Stimulated activated naive B cell treated with anti-CD40 and anti-IgM and Interleukin-4, amounts not matched to agents 10 μg/mL and 1 μg/mL and 100 μg/mL, for 72 hours (primary cell): ENCODE results near the gene IFNGR2.
A peak's percentile ranks its signal among the peaks of the same experiment; 100 is the strongest.
"Not testable (repeated sequence)": the region's sequence is repeated elsewhere in the genome, so short reads cannot be mapped to it uniquely, and the experiment has no call there.

Source experiments
- ATAC-seq, 2 donors: fragments of 150-1000 bp; cut with Tn5 transposase; replicated peaks; 2 replicates each; pipeline ENCODE4 v1.10.0; 2021; ENCODE audit warnings: moderate library complexity in 1 of 2
- DNase-seq: peaks from one replicate; pipeline ENCODE4 v3.0.0; 2021
- H3K27ac Mint-ChIP-seq: one replicate; pipeline ENCODE4 v1.8.0; 2022; ENCODE audit warnings: mild to moderate bottlenecking, mixed read lengths
- H3K27me3 Mint-ChIP-seq, 2 donors: one replicate each; pipeline ENCODE4 v1.8.0; 2022; ENCODE audit warnings: mixed read lengths in 2 of 2
- H3K36me3 Mint-ChIP-seq, 2 donors: one replicate each; pipeline ENCODE4 v1.8.0; 2022; ENCODE audit warnings: mixed read lengths in 2 of 2, mild to moderate bottlenecking in 1 of 2
- H3K4me1 Mint-ChIP-seq, 2 donors: one replicate each; pipeline ENCODE4 v1.8.0; 2022; ENCODE audit warnings: mixed read lengths in 2 of 2, mild to moderate bottlenecking in 1 of 2
- H3K4me3 Mint-ChIP-seq, 2 donors: one replicate each; pipeline ENCODE4 v1.8.0; 2022; ENCODE audit warnings: mild to moderate bottlenecking in 2 of 2, mixed read lengths in 2 of 2, moderate library complexity in 1 of 2
- H3K9me3 Mint-ChIP-seq, 2 donors: one replicate each; pipeline ENCODE4 v1.8.0; 2022; ENCODE audit warnings: mixed read lengths in 2 of 2, mild to moderate bottlenecking in 1 of 2

IFNGR2 gene

GRCh38 chr21:33403128-33403785, at the start of gene IFNGR2:
TSS of gene IFNGR2 (plus strand) at chr21:33403413. CDS start at chr21:33403544, 131 bp downstream.
- Mint-ChIP-seq H3K27ac (peak within 1 kb of the TSS; percentile 99), H3K36me3 (peaks cover 20 to 30% of the 10 kb centered on the region in 2 donors), H3K4me3 (peak within 1 kb of the TSS; percentile 99 to 100), H3K4me1 (peaks cover 44 to 78% of the 10 kb centered on the region in 2 donors), H3K9me3 (peaks cover 2 to 4% of the 10 kb centered on the region in 2 donors), H3K27me3 (no peaks in the 10 kb centered on the region)
- ATAC-seq (peak; percentile 37 to 51), DNase-seq (peak; percentile 34)

- no peaks in the 10 kb centered on the region for H3K9me3 Mint-ChIP-seq
- H3K27me3 Mint-ChIP-seq: no peaks in the 10 kb centered on the region
- peak overlapping the region in 1 of 2 donors; percentile 19 for H3K4me3 Mint-ChIP-seq
- ATAC-seq (no peak), DNase-seq (no peak)
- H3K36me3 Mint-ChIP-seq: peaks cover 18 to 29% of the 10 kb centered on the region in 2 donors
- H3K27ac Mint-ChIP-seq: peak overlapping the region; percentile 71
- H3K4me1 Mint-ChIP-seq: peaks cover 13 to 25% of the 10 kb centered on the region in 2 donors
These were observed 47.9 kb upstream of the IFNGR2 start for GRCh38 chr21:33355355-33355754.

- H3K9me3 Mint-ChIP-seq: no peaks in the 10 kb centered on the region
- no peak overlapping the region for H3K4me3 Mint-ChIP-seq
- ATAC-seq (no peak), DNase-seq (no peak)
- no peak overlapping the region for H3K27ac Mint-ChIP-seq
- H3K27me3 Mint-ChIP-seq: no peaks in the 10 kb centered on the region
- peaks cover 18 to 29% of the 10 kb centered on the region in 2 donors for H3K36me3 Mint-ChIP-seq
- peaks cover 15 to 25% of the 10 kb centered on the region in 2 donors for H3K4me1 Mint-ChIP-seq
These were observed 47.2 kb upstream of the IFNGR2 start for GRCh38 chr21:33355996-33356395.

DNA sequence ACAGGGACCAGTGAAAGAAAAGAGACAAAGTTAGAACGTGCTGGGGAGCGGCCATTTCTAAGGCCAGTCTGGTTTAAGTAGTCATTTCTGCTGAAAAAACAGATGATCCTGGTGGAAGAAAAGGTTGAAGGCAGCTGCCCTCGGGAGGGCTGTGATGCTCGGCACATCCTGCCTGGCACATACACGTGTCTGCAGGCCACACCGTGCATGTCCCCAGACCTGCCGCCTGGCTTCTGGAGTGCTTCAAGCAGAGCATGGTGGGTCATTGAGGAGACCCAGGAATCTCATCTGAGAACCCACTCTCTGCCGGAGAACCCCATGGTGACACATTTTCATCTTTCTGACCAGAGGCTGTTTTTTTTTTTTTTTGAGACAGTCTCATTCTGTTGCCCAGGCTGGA, 46.0 kb upstream of the IFNGR2 start:
- H3K36me3 Mint-ChIP-seq: peaks cover 16 to 29% of the 10 kb centered on the region in 2 donors

DNA sequence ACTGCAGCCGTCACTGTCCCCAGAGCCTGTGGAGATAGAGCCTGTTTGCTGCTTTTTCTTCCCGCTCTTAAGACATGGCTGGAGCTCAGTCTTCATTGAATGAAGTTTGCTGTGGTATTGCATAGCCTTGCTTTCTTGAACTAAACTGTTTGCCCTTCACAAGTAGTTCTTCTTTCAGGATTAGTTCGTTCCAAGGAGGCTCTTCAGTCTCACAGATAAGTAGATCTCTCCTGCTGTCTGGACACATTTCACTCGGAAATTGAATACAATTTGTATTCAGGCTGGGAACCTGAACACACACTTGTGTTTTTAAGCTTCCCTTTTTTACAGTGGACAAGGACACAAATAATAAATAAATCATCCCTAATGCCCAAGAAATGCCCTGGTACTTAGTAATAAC, 43.8 kb upstream of the IFNGR2 start:
- no peak for ATAC-seq
- no peaks in the 10 kb centered on the region for H3K9me3 Mint-ChIP-seq
- H3K36me3 Mint-ChIP-seq: peaks cover 11 to 25% of the 10 kb centered on the region in 2 donors
- H3K4me3 Mint-ChIP-seq: no peak overlapping the region
- peaks cover 31 to 46% of the 10 kb centered on the region in 2 donors for H3K4me1 Mint-ChIP-seq
- peak overlapping the region; percentile 57 for H3K27ac Mint-ChIP-seq
- DNase-seq: no peak
- H3K27me3 Mint-ChIP-seq: no peaks in the 10 kb centered on the region

More for the DNA sequence above, 46.0 kb upstream of the IFNGR2 start:
- Mint-ChIP-seq H3K4me1 (peaks cover 21 to 36% of the 10 kb centered on the region in 2 donors), H3K27ac (no peak overlapping the region), H3K9me3 (no peaks in the 10 kb centered on the region), H3K27me3 (no peaks in the 10 kb centered on the region), H3K4me3 (no peak overlapping the region)
- DNase-seq (no peak), ATAC-seq (no peak)

GRCh38 chr21:33360281-33360680, 42.9 kb upstream of the IFNGR2 start:
- DNase-seq (no peak), ATAC-seq (no peak)
- Mint-ChIP-seq H3K9me3 (no peaks in the 10 kb centered on the region), H3K36me3 (peaks cover 8 to 20% of the 10 kb centered on the region in 2 donors), H3K27ac (peak overlapping the region; percentile 42), H3K27me3 (no peaks in the 10 kb centered on the region), H3K4me1 (peaks cover 30 to 42% of the 10 kb centered on the region in 2 donors), H3K4me3 (no peak overlapping the region)

DNA sequence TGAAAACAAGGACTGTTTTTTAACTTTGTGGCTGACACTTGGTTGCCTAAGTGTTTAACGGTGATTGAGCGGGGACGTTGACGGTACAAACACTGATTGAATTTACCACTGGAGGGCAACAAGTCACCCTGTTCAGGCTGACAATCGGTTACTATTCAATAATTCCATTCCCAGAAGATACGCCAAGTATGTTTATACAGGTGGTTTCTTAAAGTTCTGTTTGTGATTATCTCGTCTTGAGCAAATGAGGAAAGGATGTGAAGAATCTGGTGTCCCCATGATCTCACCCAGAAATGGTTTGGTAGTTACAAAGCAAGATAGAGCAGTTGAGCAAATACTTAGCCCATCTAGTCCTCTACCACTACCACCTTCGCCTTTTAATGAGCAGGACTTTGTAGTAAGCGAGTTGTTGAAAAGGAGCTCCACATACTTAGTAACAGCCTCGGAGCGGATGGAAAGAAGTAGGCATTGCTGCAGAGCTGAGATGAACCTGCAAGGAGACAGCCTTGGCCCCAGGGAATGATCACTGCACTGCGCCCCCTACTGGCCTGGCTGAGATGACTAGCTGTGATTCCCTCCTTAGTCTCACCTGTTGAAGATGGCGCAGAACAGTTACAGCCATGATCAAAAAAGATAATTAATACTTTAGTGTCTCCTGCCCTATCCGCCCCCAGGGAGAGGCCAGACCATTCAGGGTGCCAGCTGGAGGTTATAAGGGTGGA, 42.2 kb upstream of the IFNGR2 start:
- Mint-ChIP-seq H3K27ac (peak overlapping the region; percentile 86), H3K9me3 (peaks cover 0 to 1% of the 10 kb centered on the region in 2 donors), H3K27me3 (no peaks in the 10 kb centered on the region), H3K4me1 (peaks cover 30 to 39% of the 10 kb centered on the region in 2 donors), H3K36me3 (peaks cover 4 to 16% of the 10 kb centered on the region in 2 donors), H3K4me3 (peak overlapping the region; percentile 75)
- ATAC-seq (peak; percentile 76 to 81), DNase-seq (peak; percentile 75)

DNA sequence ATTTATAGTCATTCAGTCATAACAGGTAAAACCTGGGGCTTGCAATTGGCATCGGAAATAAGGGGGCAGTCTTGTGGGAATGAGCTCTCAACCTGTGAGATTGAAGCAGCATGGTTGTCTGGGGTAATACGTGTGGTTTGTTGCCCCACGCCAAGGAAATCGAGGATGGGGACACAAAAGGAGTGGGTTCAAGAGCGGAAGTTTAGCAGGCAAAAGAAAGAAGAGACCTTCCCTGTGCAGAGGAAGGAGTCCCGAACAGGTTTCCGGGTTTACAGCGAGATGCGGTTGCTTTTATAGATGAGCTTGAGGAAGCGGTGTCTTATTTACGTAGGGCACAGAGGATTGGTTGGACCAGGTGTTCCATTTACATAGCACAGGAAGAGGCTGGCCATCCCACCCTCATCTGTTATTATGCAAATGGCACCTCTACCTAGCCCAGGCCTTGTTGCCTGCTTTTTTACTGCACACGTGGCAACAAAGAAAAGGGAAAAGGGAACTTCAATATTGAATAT, 41.1 kb upstream of the IFNGR2 start:
- peak; percentile 36 for DNase-seq
- H3K36me3 Mint-ChIP-seq: peaks cover 4 to 16% of the 10 kb centered on the region in 2 donors
- peaks cover 30 to 45% of the 10 kb centered on the region in 2 donors for H3K4me1 Mint-ChIP-seq
- H3K4me3 Mint-ChIP-seq: peak overlapping the region; percentile 75
- no peaks in the 10 kb centered on the region for H3K27me3 Mint-ChIP-seq
- H3K9me3 Mint-ChIP-seq: peaks cover 6 to 8% of the 10 kb centered on the region in 2 donors
- ATAC-seq: peak; percentile 64 to 69
- H3K27ac Mint-ChIP-seq: peak overlapping the region; percentile 85

DNA sequence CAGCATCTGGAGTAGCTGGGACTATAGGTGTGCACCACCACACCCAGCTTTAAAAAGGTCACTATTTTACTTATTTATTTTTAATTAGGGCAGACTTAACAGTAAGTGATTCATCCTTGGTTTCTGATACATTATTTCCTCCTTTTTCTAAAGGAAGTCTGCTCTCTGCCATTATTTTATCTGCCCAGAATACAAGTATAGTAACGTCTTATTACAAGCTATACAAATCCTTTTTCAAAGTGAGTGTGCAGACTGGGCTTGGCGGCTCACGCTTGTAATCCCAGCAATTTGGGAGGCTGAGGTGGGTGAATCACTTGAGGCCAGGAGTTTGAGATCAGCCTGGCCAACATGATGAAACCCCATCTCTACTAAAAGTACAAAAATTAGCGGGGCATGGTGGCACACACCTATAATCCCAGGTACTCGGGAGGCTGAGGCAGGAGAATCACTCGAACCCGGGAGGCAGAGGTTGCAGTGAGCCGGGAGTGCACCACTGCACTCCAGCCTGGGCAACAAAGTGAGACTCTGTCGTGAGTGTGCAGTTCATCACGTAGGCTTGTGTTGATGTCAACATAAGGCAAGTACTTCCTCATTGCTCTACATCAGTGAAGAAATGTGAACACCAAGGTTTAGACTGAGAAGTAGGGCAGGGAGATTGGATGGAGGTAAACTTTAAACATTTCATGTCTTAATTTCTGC, 39.2 kb upstream of the IFNGR2 start:
- peak; percentile 33 for ATAC-seq
- Mint-ChIP-seq H3K9me3 (peaks cover 17 to 18% of the 10 kb centered on the region in 2 donors), H3K27ac (peak overlapping the region; percentile 81), H3K36me3 (peaks cover 11 to 28% of the 10 kb centered on the region in 2 donors), H3K4me1 (peaks cover 38 to 56% of the 10 kb centered on the region in 2 donors)
- H3K27me3 Mint-ChIP-seq, DNase-seq, H3K4me3 Mint-ChIP-seq: not testable (repeated sequence)

GRCh38 chr21:33364830-33365229, 38.4 kb upstream of the IFNGR2 start:
- no peak overlapping the region for H3K27ac Mint-ChIP-seq
- H3K4me1 Mint-ChIP-seq: peaks cover 36 to 54% of the 10 kb centered on the region in 2 donors
- no peak overlapping the region for H3K4me3 Mint-ChIP-seq
- H3K9me3 Mint-ChIP-seq: peaks cover 20% of the 10 kb centered on the region in 2 donors
- ATAC-seq (no peak), DNase-seq (no peak)
- H3K36me3 Mint-ChIP-seq: peaks cover 14 to 31% of the 10 kb centered on the region in 2 donors
- H3K27me3 Mint-ChIP-seq: no peaks in the 10 kb centered on the region

DNA sequence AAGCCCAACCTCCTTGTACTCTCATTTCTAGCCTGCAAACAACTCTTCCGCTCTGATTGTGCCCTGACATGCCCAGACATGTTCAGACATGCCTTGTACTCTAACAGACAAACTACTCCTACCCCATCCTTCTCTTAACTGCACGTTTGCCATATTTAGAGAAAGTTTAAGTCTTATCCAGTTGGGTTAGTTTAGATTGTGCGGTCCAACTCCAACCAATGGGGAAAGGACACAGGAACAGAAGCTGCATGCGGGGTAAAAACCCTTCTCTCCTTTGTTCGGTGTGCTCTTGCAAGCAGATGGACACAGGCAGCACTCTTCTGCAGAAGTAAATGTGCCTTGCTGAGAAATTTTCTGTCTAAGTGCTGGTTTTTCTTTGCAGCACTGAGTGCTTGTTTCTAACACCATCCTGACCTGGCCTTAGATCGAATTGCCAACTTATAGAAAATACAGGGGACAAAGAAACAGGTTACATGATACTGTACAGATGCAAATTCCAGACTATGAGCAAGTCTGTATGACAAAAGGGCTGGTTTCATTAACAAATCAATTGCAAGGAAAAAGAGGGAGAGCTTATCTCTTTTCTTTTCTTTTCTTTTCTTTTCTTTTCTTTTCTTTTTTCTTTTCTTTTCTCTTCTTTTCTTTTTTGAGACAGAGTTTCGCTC, 35.8 kb upstream of the IFNGR2 start:
- no peak for ATAC-seq
- Mint-ChIP-seq H3K36me3 (peaks cover 17 to 32% of the 10 kb centered on the region in 2 donors), H3K9me3 (peaks cover 22 to 27% of the 10 kb centered on the region in 2 donors), H3K27ac (peak overlapping the region; percentile 88), H3K4me3 (peak overlapping the region in 1 of 2 donors; percentile 23), H3K27me3 (no peaks in the 10 kb centered on the region), H3K4me1 (peaks cover 30 to 58% of the 10 kb centered on the region in 2 donors)
- no peak for DNase-seq

GRCh38 chr21:33368124-33368523, 35.1 kb upstream of the IFNGR2 start:
- DNase-seq (peak; percentile 35), ATAC-seq (peak; percentile 84 to 90)
- H3K4me1 Mint-ChIP-seq: peaks cover 30 to 61% of the 10 kb centered on the region in 2 donors
- peak overlapping the region; percentile 88 for H3K27ac Mint-ChIP-seq
- H3K36me3 Mint-ChIP-seq: peaks cover 17 to 32% of the 10 kb centered on the region in 2 donors
- H3K27me3 Mint-ChIP-seq: no peaks in the 10 kb centered on the region
- H3K9me3 Mint-ChIP-seq: peaks cover 22 to 27% of the 10 kb centered on the region in 2 donors
- H3K4me3 Mint-ChIP-seq: peak overlapping the region; percentile 19 to 23

DNA sequence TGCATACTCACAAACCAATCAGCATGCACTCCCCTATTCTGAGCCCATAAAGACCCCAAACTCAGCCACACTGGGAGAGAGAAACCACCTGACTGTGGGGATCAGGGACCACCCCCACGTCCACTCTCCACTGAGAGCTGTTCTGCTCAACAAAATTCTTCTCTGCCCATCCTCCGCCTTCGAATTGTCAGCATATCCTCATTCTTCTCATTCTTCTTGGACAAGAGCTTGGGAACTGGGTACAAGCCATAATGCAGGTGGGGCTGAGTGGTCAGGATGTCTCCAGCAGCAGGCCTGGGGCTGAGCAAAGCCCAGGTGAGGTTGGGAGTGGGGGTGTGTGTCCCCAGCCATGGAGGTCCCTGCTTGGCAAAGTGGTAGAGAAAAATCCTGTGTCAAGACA, 34.6 kb upstream of the IFNGR2 start:
- H3K4me1 Mint-ChIP-seq: peaks cover 32 to 64% of the 10 kb centered on the region in 2 donors
- peak overlapping the region; percentile 80 for H3K27ac Mint-ChIP-seq
- no peak for ATAC-seq
- DNase-seq: no peak
- no peaks in the 10 kb centered on the region for H3K27me3 Mint-ChIP-seq
- peaks cover 22 to 27% of the 10 kb centered on the region in 2 donors for H3K9me3 Mint-ChIP-seq
- no peak overlapping the region for H3K4me3 Mint-ChIP-seq
- peaks cover 17 to 32% of the 10 kb centered on the region in 2 donors for H3K36me3 Mint-ChIP-seq
